GM10266 (cell line): ENCODE data around the gene ADCY3.

Experiments used
- DNase-seq: peaks from one replicate; pipeline ENCODE4 v3.0.0; 2012; ENCODE audit errors: extremely low spot score
- TF ChIP-seq, protein P1 (sequence below): IDR thresholded peaks from 2 replicates; pipeline ENCODE4 v1.5.1; 2012; ENCODE audit warnings: mild to moderate bottlenecking, low read depth; ENCODE audit not compliant: control insufficient read depth, insufficient read depth; ENCODE audit errors: missing control alignments

ADCY3 gene

DNA sequence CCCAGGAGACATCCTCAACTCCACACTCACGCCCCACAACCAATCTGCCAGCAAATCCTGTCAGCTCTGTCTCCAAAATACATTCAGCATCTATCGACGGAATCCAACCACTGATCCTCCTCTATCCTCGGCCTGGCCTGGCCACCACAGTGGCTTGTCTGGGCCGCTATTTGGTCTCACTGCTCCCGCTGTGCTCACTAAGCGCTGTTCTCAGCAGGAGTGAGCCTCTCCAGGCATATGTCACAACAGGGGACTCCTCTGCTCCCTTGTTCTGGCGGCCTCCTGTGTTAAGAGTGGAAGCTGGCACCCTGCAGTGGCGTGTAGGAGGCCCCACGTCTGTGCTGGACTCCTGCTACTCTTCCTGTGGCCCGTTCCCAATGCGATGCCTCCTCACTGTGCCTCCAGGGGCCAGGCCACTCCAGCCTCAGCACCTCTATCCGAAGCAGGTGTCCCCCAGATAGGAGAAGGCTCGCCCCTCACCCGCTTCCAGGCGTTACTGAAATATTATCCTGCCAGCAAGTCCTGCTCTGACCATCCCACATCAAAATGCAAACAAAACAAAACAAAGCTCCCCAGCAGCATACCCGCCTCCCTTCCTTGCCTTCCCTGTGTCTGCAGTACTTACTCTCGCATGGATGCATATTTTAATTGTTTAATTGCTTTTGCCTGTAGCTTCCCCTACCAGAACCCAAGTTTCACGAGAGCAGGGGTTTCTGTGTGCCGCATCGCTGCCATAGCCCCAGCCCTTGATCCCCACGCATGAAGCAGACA, 86.9 kb downstream of the ADCY3 start:
- TF ChIP-seq, protein P1, sequence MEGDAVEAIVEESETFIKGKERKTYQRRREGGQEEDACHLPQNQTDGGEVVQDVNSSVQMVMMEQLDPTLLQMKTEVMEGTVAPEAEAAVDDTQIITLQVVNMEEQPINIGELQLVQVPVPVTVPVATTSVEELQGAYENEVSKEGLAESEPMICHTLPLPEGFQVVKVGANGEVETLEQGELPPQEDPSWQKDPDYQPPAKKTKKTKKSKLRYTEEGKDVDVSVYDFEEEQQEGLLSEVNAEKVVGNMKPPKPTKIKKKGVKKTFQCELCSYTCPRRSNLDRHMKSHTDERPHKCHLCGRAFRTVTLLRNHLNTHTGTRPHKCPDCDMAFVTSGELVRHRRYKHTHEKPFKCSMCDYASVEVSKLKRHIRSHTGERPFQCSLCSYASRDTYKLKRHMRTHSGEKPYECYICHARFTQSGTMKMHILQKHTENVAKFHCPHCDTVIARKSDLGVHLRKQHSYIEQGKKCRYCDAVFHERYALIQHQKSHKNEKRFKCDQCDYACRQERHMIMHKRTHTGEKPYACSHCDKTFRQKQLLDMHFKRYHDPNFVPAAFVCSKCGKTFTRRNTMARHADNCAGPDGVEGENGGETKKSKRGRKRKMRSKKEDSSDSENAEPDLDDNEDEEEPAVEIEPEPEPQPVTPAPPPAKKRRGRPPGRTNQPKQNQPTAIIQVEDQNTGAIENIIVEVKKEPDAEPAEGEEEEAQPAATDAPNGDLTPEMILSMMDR: no peak

DNA sequence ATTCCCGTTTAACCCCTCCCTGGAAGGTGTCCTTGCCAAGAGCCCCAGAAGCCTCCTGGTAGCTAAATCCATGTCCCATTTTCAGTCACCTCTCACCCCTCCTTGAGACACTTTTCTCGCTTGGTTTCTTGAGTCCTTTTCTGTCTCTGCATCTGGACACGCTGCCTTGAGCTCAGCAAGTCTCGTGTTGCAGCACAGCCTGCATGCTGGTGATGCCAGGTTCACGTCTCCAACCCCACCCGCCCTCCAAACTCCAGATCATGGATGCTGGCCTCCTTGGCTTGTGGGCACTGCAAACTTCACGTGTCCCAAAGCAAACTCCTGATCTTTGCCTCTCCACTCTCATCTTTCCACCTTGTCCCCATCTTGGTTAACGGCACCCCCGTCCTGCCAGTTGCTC, 87.5 kb downstream of the ADCY3 start:
- no peak for DNase-seq
- TF ChIP-seq, protein P1: no peak

More for the DNA sequence above, 86.9 kb downstream of the ADCY3 start:
- no peak for DNase-seq

- TF ChIP-seq, protein P1: no peak
- DNase-seq: no peak
Measured at GRCh38 chr2:24832073-24832461, 88.0 kb downstream of the ADCY3 start.

DNA sequence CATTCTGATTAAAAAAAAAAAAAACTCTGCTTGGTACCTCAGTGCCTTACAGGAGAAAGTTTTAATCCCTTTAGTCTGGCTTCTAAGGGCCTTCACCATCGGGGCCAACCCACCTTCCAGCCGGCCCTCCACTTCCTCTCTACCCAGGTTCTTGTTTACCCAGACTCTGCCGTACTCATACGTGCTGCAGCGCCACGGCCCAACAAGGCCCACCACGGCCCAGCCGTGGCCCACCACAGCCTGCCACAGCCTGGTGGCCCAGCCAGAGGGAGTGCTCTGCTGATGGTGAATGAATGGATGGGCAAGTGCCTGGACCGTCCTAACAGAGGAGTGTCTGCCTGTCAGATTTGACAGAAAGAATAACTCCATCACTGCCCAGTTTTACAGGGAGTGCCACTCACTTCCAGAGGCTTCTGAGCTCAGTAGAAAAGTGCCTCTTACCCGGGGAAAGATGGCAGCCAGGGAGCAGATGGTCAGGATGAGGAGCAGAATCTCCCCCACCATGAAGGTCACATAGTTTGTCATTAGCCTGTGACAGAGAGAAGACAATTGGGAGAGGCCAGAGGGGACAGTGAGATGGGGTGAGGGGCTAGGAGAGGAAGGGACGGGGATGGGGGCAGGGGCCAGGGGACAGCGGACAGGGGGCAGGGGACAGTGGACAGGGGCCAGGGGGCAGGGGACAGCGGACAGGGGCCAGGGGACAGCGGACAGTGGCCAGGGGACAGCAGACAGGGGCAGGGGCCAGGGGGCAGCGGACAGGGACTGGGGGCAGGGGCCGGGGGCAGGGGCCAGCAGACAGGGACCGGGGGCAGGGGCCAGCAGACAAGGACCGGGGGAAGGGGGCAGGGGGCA, 88.6 kb downstream of the ADCY3 start:
- TF ChIP-seq, protein P1: no peak
- DNase-seq: no peak

- TF ChIP-seq, protein P1: no peak
Measured at GRCh38 chr2:24830786-24831185, 89.3 kb downstream of the ADCY3 start.

GRCh38 chr2:24830351-24830750, 89.7 kb downstream of the ADCY3 start:
- TF ChIP-seq, protein P1: no peak
- no peak for DNase-seq

More at GRCh38 chr2:24830786-24831185, 89.3 kb downstream of the ADCY3 start:
- no peak for DNase-seq
